ENCODE measurements around the gene TNKS2. TPM values are rescaled to one million over a fixed set of nuclear protein-coding genes. Genes with fewer than 3 reads are reported as not detected.
"Not testable (repeated sequence)": the region's sequence is repeated elsewhere in the genome, so short reads cannot be mapped to it uniquely, and the experiment has no call there.

The TNKS2 gene
- total and polyA plus RNA-seq, 2 donors, result 22.2 to 85.4 TPM

DNA sequence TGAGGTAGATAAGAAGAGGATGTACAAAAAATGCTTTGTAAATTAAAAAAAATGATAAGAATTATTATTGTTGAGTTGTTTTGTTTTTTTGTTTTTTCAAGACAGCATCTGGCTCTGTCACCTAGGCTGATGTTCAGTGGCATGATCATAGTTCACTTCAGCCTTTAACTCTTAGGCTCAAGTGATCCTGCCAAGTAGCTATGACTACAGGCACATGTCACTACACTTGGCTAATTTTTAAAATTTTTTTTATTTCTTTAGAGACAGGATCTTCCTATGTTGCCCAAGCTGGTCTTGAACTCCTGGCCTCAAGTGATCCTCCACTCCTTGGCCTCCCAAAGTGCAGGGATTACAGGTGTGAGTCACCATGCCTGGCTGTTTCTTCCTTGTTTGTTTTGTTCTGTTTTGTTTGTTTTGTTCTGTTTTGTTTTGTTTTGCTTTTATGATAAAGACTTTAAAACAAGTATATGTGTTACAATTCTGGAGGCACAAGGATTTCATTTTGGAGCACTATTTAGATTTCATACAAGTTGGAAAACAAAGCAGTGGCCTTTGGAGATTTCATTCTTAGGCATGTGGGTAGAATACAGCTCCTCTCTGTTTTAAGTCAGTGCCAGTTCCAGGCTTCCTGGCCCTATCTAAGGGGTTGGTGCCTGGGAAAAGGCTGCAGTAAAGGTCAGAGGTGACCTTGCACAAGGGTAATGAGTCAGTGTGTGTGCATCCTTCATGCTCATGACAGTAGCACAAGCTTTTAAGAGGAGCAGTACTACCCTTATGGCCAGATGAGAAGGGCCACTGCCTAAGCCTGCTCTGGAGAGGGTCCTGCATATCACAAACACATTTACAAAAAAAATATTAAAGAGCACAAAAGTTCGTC lies 93.1 kb downstream of the TNKS2 start:
- H3K36me3 ChIP-seq (ENCODE audit: insufficient read depth), result no peaks in the 10 kb centered on the region
- H3K27ac ChIP-seq (ENCODE audit: low read depth), result no peak overlapping the region
- H3K4me3 ChIP-seq (ENCODE audit: low read depth, low read length), result no peak overlapping the region
- no peaks in the 10 kb centered on the region for H3K4me1 ChIP-seq (ENCODE audit: insufficient read depth)
- 85% methylated on average over 1 of the region's 1 CpG for WGBS
- no peak for DNase-seq (ENCODE audit: extremely low spot score)

DNA sequence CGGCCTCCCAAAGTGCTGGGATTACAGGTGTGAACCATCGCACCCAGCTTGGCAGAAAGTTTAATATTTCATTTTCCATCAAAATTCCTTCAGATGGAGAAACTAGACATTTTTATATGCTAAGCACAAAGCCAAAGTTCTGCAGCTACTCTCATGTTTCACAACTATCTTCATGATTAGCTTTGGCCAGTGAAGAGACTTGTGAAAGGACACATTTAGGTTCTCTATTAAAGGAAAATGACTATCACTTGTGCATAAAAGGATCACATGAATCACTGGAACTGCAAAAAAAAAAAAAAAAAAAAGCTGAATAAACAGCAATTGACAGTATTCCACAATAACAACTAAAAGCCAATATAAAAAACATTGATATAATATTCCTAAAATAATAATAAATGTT lies 94.8 kb downstream of the TNKS2 start:
- no peak overlapping the region for H3K27ac ChIP-seq (ENCODE audit: low read depth)
- no peak for DNase-seq (ENCODE audit: extremely low spot score)
- WGBS, result 93% methylated on average over 2 of the region's 2 CpGs
- H3K4me1 ChIP-seq (ENCODE audit: insufficient read depth), result no peaks in the 10 kb centered on the region
- no peak overlapping the region for H3K4me3 ChIP-seq (ENCODE audit: low read depth, low read length)
- H3K36me3 ChIP-seq (ENCODE audit: insufficient read depth), result no peaks in the 10 kb centered on the region

DNA sequence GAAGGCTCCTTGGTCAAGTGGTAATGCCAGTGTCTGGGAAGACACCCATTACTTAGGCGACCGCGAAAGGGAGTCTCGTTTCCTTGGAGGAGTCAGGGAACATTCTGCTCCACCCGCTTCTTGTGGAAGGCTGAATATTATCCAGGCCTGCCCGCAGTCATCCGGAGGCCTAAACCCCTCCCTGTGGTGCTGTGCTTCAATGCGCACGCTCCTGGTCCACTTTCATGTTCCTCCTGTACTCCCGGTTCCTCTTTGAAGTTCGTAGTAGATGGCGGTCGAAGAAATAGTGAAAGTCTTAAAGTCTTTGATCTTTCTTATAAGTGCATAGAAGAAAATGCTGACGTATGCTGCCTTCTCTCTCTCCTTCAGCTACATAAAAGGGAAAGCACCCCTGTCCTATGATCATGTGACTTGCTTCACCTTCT lies 96.0 kb downstream of the TNKS2 start:
- H3K4me3 ChIP-seq (ENCODE audit: low read depth, low read length); DNase-seq (ENCODE audit: extremely low spot score); H3K36me3 ChIP-seq (ENCODE audit: insufficient read depth); H3K4me1 ChIP-seq (ENCODE audit: insufficient read depth); H3K27ac ChIP-seq (ENCODE audit: low read depth): not testable (repeated sequence)
- WGBS, result 89% methylated on average over 14 of the region's 14 CpGs

DNA sequence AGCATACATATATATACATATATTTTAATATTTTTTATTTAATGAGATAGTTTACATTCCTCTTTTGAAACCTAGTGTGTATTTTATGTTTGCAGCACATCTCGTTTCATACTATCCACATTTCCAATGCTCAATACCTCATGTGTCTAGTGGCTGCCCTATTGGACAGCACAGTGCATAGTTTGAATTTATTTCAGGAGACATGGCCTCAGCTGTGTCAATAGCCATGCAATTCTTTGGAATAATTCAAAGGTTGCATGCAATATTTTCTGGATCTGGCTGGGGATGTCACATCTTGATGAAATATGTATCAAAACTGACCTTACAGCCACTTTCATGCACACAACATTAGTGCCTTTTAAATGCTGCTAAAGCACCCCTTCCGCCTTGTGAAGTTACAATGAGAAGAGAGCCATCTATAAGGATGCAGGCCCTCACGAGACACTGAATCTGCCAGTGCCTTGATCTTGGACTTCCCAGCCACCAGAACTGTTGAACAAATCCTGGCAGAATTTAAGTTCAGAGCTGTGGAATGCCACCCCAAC lies 98.1 kb downstream of the TNKS2 start:
- no peak for DNase-seq (ENCODE audit: extremely low spot score)
- no peaks in the 10 kb centered on the region for H3K4me1 ChIP-seq (ENCODE audit: insufficient read depth)
- H3K27ac ChIP-seq (ENCODE audit: low read depth), result no peak overlapping the region
- 88% methylated on average over 3 of the region's 3 CpGs for WGBS
- H3K36me3 ChIP-seq (ENCODE audit: insufficient read depth), result no peaks in the 10 kb centered on the region
- H3K4me3 ChIP-seq (ENCODE audit: low read depth, low read length), result no peak overlapping the region

DNA sequence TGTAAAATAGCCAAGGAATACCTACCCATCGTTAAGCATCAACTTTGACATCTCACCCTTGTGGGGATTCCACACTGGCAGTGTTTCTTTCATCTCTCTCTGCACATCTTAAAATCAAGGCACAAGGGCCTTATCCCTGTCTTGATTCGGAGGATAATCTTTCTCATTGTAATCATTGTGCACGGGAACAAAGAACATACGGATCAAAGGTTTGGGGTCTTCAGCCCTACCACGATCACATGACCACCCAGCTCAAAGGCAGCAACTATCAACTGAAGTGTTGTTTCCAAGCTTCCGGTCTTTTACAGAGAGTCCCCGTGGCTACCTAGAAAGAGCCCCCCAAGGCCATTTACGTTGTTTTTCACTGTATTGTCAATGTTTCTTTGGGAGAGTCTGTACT lies 99.2 kb downstream of the TNKS2 start:
- H3K27ac ChIP-seq (ENCODE audit: low read depth), result no peak overlapping the region
- no peak overlapping the region for H3K4me3 ChIP-seq (ENCODE audit: low read depth, low read length)
- H3K4me1 ChIP-seq (ENCODE audit: insufficient read depth), result no peaks in the 10 kb centered on the region
- no peaks in the 10 kb centered on the region for H3K36me3 ChIP-seq (ENCODE audit: insufficient read depth)
- DNase-seq (ENCODE audit: extremely low spot score), result no peak
- WGBS, result 61% methylated on average over 8 of the region's 8 CpGs

DNA sequence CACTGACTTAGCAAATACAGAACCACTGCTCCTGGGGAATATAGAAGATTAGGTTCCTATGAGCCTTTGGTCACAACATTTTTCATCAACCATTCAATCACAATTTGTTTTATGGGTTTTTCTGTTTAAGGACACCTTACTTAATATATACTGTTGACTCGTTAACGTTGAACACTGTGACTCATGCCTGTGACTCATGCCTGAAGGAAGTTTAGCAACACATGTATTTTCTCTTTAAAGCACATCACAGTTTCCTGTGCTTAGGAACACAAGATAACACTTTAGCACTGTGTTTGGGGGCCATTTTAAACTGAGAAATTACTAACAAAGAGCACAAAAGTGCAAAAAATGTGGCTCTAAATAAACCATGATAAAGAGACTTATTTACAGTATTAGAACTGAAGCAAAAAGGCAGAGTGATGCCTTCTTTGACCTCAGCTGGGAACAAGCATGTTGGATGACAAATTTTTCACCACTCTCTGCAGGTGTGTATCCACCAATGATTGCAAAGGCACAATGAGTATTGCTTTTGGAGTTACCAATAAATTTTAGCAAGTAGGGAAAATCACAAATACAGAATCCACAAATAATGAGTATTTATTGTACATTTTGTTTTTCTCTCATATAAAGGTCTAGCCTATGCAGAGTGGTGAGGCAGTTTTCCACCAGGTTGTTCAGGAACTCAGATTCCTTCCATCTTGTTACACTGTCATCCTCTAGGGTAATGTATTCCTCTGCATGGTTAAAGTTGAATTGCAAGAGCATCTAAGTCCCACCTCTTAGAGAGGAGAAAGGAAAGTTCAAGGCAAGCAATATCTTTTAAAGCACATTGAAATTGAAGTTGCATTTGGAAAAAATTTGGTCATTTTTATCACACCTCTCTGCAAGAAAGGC lies 103.8 kb downstream of the TNKS2 start:
- peak overlapping the region; percentile 5 for H3K27ac ChIP-seq (ENCODE audit: low read depth)
- no peaks in the 10 kb centered on the region for H3K4me1 ChIP-seq (ENCODE audit: insufficient read depth)
- no peak overlapping the region for H3K4me3 ChIP-seq (ENCODE audit: low read depth, low read length)
- H3K36me3 ChIP-seq (ENCODE audit: insufficient read depth), result no peaks in the 10 kb centered on the region
- DNase-seq (ENCODE audit: extremely low spot score), result peak; percentile 46
- 3% methylated on average over 2 of the region's 2 CpGs for WGBS

DNA sequence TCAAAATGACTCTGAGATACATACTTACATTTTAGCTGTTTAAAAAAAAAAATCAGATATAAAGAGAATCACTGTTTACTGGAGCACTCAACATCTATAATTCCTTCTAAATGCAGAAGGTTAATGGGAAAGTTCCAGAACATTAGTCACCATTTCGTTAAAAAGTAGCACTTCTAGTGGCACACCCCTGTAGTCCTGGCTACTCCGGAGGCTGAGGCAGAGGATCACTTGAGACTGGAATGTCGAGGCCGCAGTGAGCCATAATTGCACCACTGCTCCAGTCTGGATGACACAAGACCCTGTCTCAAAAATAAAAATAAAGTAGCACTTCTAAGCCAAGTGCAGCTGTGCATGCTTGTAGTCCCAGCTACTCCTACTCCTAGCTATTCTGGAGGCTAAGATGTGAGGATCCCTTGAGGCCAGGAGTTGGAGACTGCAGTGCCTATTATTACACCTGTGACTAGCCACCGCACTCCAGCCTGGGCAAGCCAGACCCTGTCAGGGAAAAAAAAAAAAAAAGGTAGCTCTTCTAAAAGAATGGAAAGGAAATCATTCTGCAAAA lies 108.9 kb downstream of the TNKS2 start:
- Histone ChIP-seq H3K4me1 (ENCODE audit: insufficient read depth) (no peaks in the 10 kb centered on the region), H3K4me3 (ENCODE audit: low read depth, low read length) (no peak overlapping the region), H3K36me3 (ENCODE audit: insufficient read depth) (no peaks in the 10 kb centered on the region), H3K27ac (ENCODE audit: low read depth) (no peak overlapping the region)
- DNase-seq (ENCODE audit: extremely low spot score), result no peak
- WGBS, result 84% methylated on average over 5 of the region's 5 CpGs

DNA sequence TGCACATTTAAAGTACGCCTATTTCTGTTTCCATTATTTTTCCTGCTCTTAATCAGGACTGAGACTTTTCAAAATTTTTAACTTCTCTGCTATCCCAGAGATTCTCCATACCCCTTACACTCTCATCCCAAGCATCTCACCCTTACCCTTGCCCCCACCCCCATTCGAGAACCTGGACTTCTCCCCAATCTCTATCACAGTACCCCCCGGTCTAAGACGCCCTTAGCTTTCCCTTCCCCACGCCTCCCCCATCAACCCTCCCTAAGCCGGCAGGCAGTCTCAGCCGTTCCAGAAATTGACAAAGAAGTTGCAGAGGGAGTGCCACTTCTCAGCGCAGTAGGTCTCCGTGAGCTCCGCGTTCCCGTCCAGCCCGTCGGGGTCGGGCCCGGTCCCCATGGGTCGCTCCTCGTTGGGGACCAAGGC lies 109.7 kb downstream of the TNKS2 start:
- Histone ChIP-seq H3K4me1 (ENCODE audit: insufficient read depth) (no peaks in the 10 kb centered on the region), H3K27ac (ENCODE audit: low read depth) (no peak overlapping the region), H3K4me3 (ENCODE audit: low read depth, low read length) (peak overlapping the region; percentile 83), H3K36me3 (ENCODE audit: insufficient read depth) (no peaks in the 10 kb centered on the region)
- 4% methylated on average over 18 of the region's 18 CpGs for WGBS
- no peak for DNase-seq (ENCODE audit: extremely low spot score)

DNA sequence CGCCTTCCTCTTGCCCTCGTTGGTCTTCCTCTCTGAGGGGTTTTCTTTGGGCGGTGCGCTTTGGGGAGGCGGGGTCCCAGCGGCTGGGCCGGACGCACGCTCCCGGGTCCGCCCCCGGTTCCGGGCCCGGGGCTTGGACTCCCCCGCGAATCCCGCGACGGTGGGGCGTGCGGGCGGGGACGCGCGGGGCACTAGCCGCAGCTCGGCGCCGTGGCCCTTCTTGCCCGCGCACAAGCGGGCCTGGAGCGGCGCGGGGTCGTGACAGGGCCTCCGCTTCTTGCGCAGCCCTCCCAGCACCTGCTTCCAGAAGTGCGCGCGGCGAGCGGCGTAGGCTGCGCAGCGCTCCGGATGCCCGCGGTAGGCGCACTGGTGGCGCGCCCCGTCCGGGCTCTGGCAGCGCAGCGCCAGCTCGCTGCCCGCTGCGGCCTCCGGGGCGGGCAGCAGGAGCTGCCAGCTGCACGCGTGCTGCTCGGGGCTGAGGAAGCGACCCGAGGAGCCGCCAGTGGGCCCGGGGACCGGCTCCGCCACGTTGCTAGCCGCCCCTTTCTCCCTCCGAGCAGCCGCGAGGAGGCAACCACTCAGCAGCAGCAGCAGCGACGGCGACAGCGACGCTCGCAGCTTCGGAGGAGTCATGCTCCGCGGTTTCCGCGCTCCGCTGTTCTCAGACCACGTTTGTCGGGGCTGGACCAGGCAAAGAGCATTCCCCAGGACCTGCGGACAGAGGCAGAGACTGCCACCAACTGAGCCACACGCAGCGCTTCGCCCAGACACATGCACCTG lies 110.3 kb downstream of the TNKS2 start:
- peak; percentile 50 for DNase-seq (ENCODE audit: extremely low spot score)
- Histone ChIP-seq H3K4me1 (ENCODE audit: insufficient read depth) (no peaks in the 10 kb centered on the region), H3K36me3 (ENCODE audit: insufficient read depth) (no peaks in the 10 kb centered on the region), H3K27ac (ENCODE audit: low read depth) (no peak overlapping the region), H3K4me3 (ENCODE audit: low read depth, low read length) (peak overlapping the region; percentile 83)
- WGBS, result under 1% methylated on average over 93 of the region's 93 CpGs

DNA sequence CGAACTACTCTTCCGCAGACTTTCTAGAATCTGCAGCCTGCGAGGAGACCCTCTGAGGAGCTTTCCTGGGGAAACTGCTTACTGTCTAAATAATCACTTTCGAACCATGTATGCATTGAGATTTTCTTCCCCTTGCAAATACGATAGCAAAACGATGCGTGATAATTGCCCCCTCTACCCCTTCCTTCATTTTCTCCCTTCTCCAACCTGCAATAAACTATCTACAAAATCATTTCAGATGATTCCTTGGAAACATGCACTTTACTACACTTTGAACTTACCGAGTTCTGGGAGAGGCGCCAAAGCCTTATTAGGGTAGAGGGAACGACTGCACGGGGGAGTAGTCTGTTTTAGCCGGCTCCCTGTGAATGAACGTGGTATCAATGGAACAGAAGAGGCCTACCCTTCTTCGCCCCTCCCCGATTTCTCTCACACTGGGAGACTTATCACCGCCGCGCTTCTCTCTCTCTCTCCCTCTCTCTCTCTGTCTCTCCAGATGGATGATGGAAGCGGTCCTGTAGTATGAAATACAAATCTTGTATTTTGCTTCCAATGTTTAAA lies 111.0 kb downstream of the TNKS2 start, which contains the start of gene FGFBP3:
FGFBP3 (minus strand) TSS at position 370 of the 561 bp plus-strand sequence. CDS start 517 bp downstream, outside the sequence.
- DNase-seq (ENCODE audit: extremely low spot score), result peak; percentile 64
- WGBS, result under 1% methylated on average over 19 of the region's 19 CpGs
- Histone ChIP-seq H3K27ac (ENCODE audit: low read depth) (no peak within 1 kb of the TSS), H3K36me3 (ENCODE audit: insufficient read depth) (no peaks in the 10 kb centered on the region), H3K4me3 (ENCODE audit: low read depth, low read length) (peak within 1 kb of the TSS; percentile 83), H3K4me1 (ENCODE audit: insufficient read depth) (no peaks in the 10 kb centered on the region)

DNA sequence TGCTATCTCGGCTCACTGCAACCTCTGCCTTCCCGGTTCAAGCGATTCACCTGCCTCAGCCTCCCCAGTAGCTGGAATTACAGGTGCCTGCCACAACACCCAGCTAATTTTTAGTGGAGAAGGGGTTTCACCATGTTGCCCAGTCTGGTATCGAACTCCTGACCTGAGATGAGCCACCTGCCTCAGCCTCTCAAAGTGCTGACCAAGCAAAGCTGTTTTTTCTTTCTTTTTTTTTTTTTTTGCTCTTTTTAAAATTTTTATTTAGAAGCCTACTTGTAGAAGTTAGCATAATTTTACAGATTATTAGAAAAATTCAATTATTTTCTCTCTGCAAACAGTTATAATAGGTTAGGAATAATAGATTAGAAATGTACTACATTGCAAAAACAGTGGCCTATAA lies 112.2 kb downstream of the TNKS2 start:
- Histone ChIP-seq H3K4me3 (ENCODE audit: low read depth, low read length) (no peak overlapping the region), H3K27ac (ENCODE audit: low read depth) (no peak overlapping the region), H3K4me1 (ENCODE audit: insufficient read depth) (no peaks in the 10 kb centered on the region), H3K36me3 (ENCODE audit: insufficient read depth) (no peaks in the 10 kb centered on the region)
- DNase-seq (ENCODE audit: extremely low spot score), result no peak
- 80% methylated on average over 4 of the region's 4 CpGs for WGBS

All from urinary bladder (tissue), 4 donors.